Naive thymus-derived CD8-positive, alpha-beta T cell (primary cell): ENCODE measurements around the gene VCL. TPM values are rescaled to one million over a fixed set of nuclear protein-coding genes. Genes with fewer than 3 reads are reported as not detected.
"Not testable (repeated sequence)": the region's sequence is repeated elsewhere in the genome, so short reads cannot be mapped to it uniquely, and the experiment has no call there.

Experiments used
- ATAC-seq, 2 donors: fragments of 150-1000 bp; cut with Tn5 transposase in 1 of 2; sonication (Bioruptor Pico), chemical (Tn5 transposase) in 1 of 2; 1 replicate in 1 of 2; 2 replicates in 1 of 2; pipeline ENCODE4 v1.10.0; 2021; ENCODE audit warnings: mild to moderate bottlenecking in 2 of 2, moderate library complexity in 2 of 2
- POLR2A ChIA-PET: fragments of 350-600 bp; sonication (Branson Sonifier 250); formaldehyde crosslinking; loops from one replicate; lab custom pipeline; 2021; ENCODE audit warnings: antibody characterized with exemption; lab: Charles Lee
- DNase-seq, 10 donors: peaks; one replicate each; pipeline versions ENCODE4 v3.0.0 to v3.0.0-alpha.2; 2020 to 2022
- H3K27ac Mint-ChIP-seq, 10 donors: one replicate each; pipeline ENCODE4 v1.8.0; 2020 to 2022; ENCODE audit warnings: mild to moderate bottlenecking in 10 of 10, mixed read lengths in 10 of 10, moderate library complexity in 4 of 10, inconsistent platforms in 1 of 10
- H3K27me3 Mint-ChIP-seq, 5 donors: one replicate each; pipeline ENCODE4 v1.8.0; 2021 to 2022; ENCODE audit warnings: mixed read lengths in 5 of 5
- H3K36me3 Mint-ChIP-seq, 3 donors: one replicate each; pipeline ENCODE4 v1.8.0; 2020 to 2022; ENCODE audit warnings: mixed read lengths in 3 of 3, mild to moderate bottlenecking in 2 of 3, inconsistent platforms in 1 of 3
- H3K4me1 Mint-ChIP-seq, 4 donors: one replicate each; pipeline ENCODE4 v1.8.0; 2021 to 2022; ENCODE audit warnings: mixed read lengths in 4 of 4
- H3K4me3 Mint-ChIP-seq, 10 donors: one replicate each; pipeline ENCODE4 v1.8.0; 2020 to 2022; ENCODE audit warnings: mild to moderate bottlenecking in 10 of 10, mixed read lengths in 10 of 10, moderate library complexity in 6 of 10, inconsistent platforms in 1 of 10
- H3K9me3 Mint-ChIP-seq, 9 donors: one replicate each; pipeline ENCODE4 v1.8.0; 2020 to 2022; ENCODE audit warnings: mixed read lengths in 9 of 9, mild to moderate bottlenecking in 3 of 9, inconsistent platforms in 1 of 9, moderate library complexity in 1 of 9
- polyA plus RNA-seq, 3 donors: library from polyadenylated mRNA; unstranded; fragments of 300-500 nt; fragmentation: Illumina TruSeq; gene quantifications; one replicate each; pipeline ENCODE4 v1.2.3, GENCODE V29; 2021
- total RNA-seq, 8 experiments: library from RNA in 2 of 8; stranded (reverse) in 2 of 8; gene quantifications; one replicate each; pipeline ENCODE4 v1.2.3 and lab custom pipeline; 2021 to 2026

VCL gene
- total and polyA plus RNA-seq, 5 experiments from 2014 or later = 5.0 to 21.2 (median 7.8) TPM

- Mint-ChIP-seq H3K9me3 (no peaks in the 10 kb centered on the region), H3K4me1 (peaks cover 0 to 21% (median 4%) of the 10 kb centered on the region in 4 donors)
- POLR2A ChIA-PET = no interaction called here
Measured at GRCh38 chr10:74018241-74018640, 20.3 kb downstream of the VCL start.

GRCh38 chr10:74021248-74022055, 23.5 kb downstream of the VCL start:
- ATAC-seq (no peak), DNase-seq (no peak)
- Mint-ChIP-seq H3K36me3 (no peaks in the 10 kb centered on the region), H3K27ac (peak overlapping the region in 2 of 10 donors; percentile 4 to 31), H3K4me3 (no peak overlapping the region), H3K9me3 (no peaks in the 10 kb centered on the region), H3K27me3 (no peaks in the 10 kb centered on the region), H3K4me1 (peaks cover 2 to 27% (median 6%) of the 10 kb centered on the region in 4 donors)
- POLR2A ChIA-PET = interaction anchor here (0.5 kb wide), 1 partner anchor 34 kb away, joined by 4 read pairs; no protein-coding TSS in a partner anchor

More at GRCh38 chr10:74018241-74018640, 20.3 kb downstream of the VCL start:
- H3K4me3 Mint-ChIP-seq = no peak overlapping the region
- H3K27ac Mint-ChIP-seq = no peak overlapping the region
- no peaks in the 10 kb centered on the region for H3K36me3 Mint-ChIP-seq
- H3K27me3 Mint-ChIP-seq = no peaks in the 10 kb centered on the region
- ATAC-seq = no peak
- no peak for DNase-seq

DNA sequence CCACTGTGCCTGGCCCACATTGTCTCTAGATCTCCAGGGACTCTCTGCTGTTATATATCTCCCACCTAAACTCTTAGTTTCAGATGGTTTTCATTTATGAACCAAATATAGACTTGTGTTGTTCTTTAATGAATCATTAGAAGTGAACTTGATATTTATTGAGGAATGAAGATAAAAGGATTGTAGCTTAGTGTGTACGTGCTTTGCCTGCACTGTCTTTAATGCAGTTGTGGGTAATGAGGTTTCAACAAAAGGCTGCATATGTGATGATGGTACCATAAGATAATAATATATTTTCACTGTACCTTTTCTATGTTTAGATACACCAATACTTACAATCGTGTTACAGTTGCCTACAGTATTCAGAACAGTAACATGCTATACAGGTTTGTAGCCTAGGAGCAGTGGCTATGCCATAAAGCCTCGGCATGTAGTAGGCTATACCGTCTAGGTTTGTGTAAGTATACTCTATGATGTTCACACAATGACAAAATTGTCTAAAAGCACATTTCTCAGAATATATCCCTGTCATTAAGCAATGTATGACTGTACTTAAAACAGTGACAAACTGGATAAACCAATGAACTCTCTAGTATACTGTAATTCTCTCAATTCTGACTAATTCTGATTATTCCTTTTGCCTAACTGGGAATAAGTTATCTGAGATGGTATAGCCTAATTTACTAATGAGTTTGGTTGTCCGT, 25.2 kb downstream of the VCL start:
- Mint-ChIP-seq H3K4me3 (no peak overlapping the region), H3K27ac (peak overlapping the region in 1 of 10 donors; percentile 10)
- no peak for DNase-seq

GRCh38 chr10:74024600-74024999, 26.7 kb downstream of the VCL start:
- no peak overlapping the region for H3K27ac Mint-ChIP-seq
- no peaks in the 10 kb centered on the region for H3K36me3 Mint-ChIP-seq
- peaks cover 4 to 35% (median 5%) of the 10 kb centered on the region in 4 donors for H3K4me1 Mint-ChIP-seq
- H3K27me3 Mint-ChIP-seq = no peaks in the 10 kb centered on the region
- no peak overlapping the region for H3K4me3 Mint-ChIP-seq
- DNase-seq (no peak), ATAC-seq (no peak)
- POLR2A ChIA-PET = interaction anchor here (0.6 kb wide), 1 partner anchor 394 kb away, joined by 3 read pairs; no protein-coding TSS in a partner anchor
- no peaks in the 10 kb centered on the region for H3K9me3 Mint-ChIP-seq

More for the DNA sequence above, 25.2 kb downstream of the VCL start:
- peaks cover 4 to 35% (median 6%) of the 10 kb centered on the region in 4 donors for H3K4me1 Mint-ChIP-seq
- POLR2A ChIA-PET = no interaction called here
- H3K9me3 Mint-ChIP-seq = no peaks in the 10 kb centered on the region
- no peak for ATAC-seq
- H3K36me3 Mint-ChIP-seq = no peaks in the 10 kb centered on the region
- H3K27me3 Mint-ChIP-seq = no peaks in the 10 kb centered on the region

DNA sequence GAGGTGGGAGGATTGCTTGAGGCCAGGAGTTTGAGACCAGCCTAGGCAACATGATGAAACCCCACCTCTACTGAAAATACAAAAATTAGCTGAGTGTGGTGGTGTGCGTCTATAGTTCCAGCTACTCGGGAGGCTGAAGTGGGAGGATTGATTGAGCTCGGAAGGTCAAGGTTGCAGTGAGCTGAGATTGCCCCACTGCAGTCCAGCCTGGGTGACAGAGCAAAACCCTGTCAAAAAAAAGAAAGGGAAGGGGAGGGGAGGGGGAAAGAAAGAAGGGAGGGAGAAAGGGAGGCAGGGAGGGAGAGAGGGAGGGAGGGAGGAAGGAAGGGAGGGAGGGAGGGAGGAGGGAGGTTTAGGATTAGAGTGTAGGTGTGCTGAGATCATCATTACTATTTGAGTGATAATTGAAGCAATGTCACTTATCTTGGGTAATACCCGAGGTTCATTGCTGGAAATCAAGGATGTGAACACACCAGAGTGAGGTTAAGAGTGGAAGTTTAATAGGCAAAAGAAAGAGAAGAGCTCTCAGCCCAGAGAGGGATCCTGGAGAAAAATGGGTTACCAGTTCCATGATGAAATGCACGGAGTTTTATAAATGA, 27.6 kb downstream of the VCL start:
- Mint-ChIP-seq H3K4me1 (peaks cover 4 to 35% (median 5%) of the 10 kb centered on the region in 4 donors), H3K36me3 (no peaks in the 10 kb centered on the region), H3K27ac (no peak overlapping the region), H3K4me3 (no peak overlapping the region), H3K9me3 (no peaks in the 10 kb centered on the region), H3K27me3 (no peaks in the 10 kb centered on the region)
- DNase-seq (no peak), ATAC-seq (no peak)
- POLR2A ChIA-PET = no interaction called here

DNA sequence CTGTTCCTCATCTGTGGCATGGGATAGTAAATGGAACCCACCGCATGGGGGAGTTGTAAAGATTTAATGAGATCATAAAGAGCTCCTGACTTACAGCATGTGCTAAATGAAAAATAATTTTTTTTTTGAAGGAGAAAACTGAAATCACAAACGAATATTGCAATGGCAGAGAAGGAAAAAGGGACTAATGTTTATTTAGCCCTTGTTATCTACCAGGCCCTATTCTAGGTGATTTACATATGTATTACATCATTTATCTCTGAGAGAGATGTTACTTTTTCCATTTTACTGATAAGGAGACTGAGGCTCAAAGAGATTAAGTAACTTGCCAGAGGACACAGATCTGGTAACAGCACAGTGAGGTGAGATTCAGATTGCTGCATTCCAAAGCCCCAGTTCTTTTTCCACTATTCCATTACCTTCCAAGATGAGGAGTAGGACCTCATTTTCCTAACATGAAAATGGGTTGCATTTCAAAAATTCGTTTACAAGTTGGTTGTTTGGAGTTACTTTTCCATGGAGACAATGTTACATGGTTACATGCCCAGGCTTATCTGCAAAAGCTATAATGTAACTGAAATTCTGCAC, 28.6 kb downstream of the VCL start:
- Mint-ChIP-seq H3K4me1 (peaks cover 1 to 36% (median 7%) of the 10 kb centered on the region in 4 donors), H3K27me3 (no peaks in the 10 kb centered on the region), H3K9me3 (no peaks in the 10 kb centered on the region), H3K27ac (peak overlapping the region in 2 of 10 donors; percentile 22 to 30), H3K4me3 (no peak overlapping the region), H3K36me3 (no peaks in the 10 kb centered on the region)
- ATAC-seq = no peak
- POLR2A ChIA-PET = no interaction called here
- DNase-seq = no peak

- Mint-ChIP-seq H3K27me3 (no peaks in the 10 kb centered on the region), H3K4me3 (no peak overlapping the region), H3K4me1 (peaks cover 1 to 32% (median 7%) of the 10 kb centered on the region in 4 donors), H3K27ac (no peak overlapping the region), H3K36me3 (no peaks in the 10 kb centered on the region), H3K9me3 (no peaks in the 10 kb centered on the region)
- POLR2A ChIA-PET = no interaction called here
- no peak for DNase-seq
- no peak for ATAC-seq
Measured at GRCh38 chr10:74027702-74028101, 29.8 kb downstream of the VCL start.

GRCh38 chr10:74029943-74030342, 32.0 kb downstream of the VCL start:
- Mint-ChIP-seq H3K9me3 (no peaks in the 10 kb centered on the region), H3K27me3 (no peaks in the 10 kb centered on the region), H3K27ac (no peak overlapping the region), H3K36me3 (no peaks in the 10 kb centered on the region), H3K4me3 (no peak overlapping the region), H3K4me1 (peaks cover 4 to 41% (median 16%) of the 10 kb centered on the region in 4 donors)
- POLR2A ChIA-PET = no interaction called here
- DNase-seq = no peak
- no peak for ATAC-seq

GRCh38 chr10:74032208-74032607, 34.3 kb downstream of the VCL start:
- not testable (repeated sequence) for ATAC-seq, H3K36me3 Mint-ChIP-seq, DNase-seq, H3K9me3 Mint-ChIP-seq, H3K27me3 Mint-ChIP-seq, H3K27ac Mint-ChIP-seq, H3K4me3 Mint-ChIP-seq
- peaks cover 3 to 40% (median 16%) of the 10 kb centered on the region in 4 donors for H3K4me1 Mint-ChIP-seq
- POLR2A ChIA-PET = interaction anchor here (0.6 to 0.7 kb wide), 2 partner anchors 73 to 447 kb away, joined by 3 to 4 read pairs; no protein-coding TSS in a partner anchor

DNA sequence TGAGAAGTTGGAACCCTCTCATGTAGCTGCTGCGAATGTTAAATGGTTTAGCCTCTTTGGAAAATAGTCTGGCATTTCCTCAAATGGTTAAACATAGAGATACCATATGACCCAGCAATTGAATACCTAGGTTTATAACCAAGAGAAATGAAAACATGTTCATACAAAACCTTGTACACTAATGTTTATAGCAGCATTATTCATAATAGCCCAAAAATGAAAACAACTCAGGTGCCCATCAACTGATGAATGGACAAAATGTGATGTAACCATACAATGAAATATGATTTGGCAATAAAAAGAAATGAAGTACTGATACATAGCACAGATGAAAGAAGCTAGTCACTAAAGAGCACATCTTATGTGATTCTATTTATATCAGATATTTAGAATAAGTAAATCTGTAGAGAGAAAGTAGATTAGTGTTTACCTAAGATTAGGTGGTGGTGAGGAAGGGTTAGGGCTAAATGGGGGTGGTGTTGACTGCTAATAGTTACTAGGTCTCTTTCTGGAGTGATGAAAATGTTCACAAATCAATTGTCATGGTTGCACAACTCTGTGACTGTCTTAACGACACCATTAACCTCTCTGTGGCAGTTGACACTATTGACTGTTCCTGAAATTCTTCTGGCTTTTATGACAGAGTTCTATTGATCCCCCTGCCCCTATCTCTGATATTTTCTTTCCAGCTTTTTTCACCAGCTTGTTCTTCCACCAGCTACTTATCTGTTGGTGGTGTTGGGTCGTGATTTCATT, 35.2 kb downstream of the VCL start:
- Mint-ChIP-seq H3K9me3 (no peaks in the 10 kb centered on the region), H3K36me3 (no peaks in the 10 kb centered on the region), H3K27me3 (no peaks in the 10 kb centered on the region), H3K4me1 (peaks cover 3 to 41% (median 16%) of the 10 kb centered on the region in 4 donors), H3K4me3 (no peak overlapping the region), H3K27ac (peak overlapping the region in 2 of 10 donors; percentile 13 to 19)
- DNase-seq (no peak), ATAC-seq (no peak)
- POLR2A ChIA-PET = no interaction called here

DNA sequence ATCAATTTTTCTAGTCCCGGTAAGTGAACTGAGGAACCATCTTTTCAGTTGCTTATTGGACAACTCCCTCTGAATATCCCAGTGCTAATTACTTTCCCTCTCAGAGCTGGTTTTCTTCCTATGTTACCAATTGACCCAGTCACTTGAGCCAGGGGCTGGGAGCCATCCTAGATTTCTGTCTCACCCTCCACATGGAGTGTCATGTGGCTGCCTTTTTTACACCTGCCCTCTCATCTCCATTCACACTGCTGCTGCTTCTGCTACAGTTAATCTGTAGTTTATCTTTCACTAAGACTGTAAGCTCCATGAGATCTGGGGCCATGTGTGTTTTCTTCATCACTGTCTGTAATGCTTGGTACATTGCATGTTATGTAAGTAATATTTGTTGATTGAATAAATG, 35.8 kb downstream of the VCL start:
- POLR2A ChIA-PET = no interaction called here
- H3K27ac Mint-ChIP-seq = peak overlapping the region in 3 of 10 donors; percentile 6 to 60 (median 49)
- no peaks in the 10 kb centered on the region for H3K27me3 Mint-ChIP-seq
- H3K4me3 Mint-ChIP-seq = no peak overlapping the region
- H3K4me1 Mint-ChIP-seq = peaks cover 3 to 41% (median 16%) of the 10 kb centered on the region in 4 donors
- no peaks in the 10 kb centered on the region for H3K9me3 Mint-ChIP-seq
- H3K36me3 Mint-ChIP-seq = no peaks in the 10 kb centered on the region
- ATAC-seq (no peak), DNase-seq (no peak)

- Mint-ChIP-seq H3K9me3 (no peaks in the 10 kb centered on the region), H3K27me3 (no peaks in the 10 kb centered on the region), H3K4me3 (no peak overlapping the region), H3K27ac (peak overlapping the region in 6 of 10 donors; percentile 1 to 60 (median 5)), H3K36me3 (no peaks in the 10 kb centered on the region), H3K4me1 (peaks cover 3 to 43% (median 16%) of the 10 kb centered on the region in 4 donors)
- ATAC-seq (no peak), DNase-seq (no peak)
- POLR2A ChIA-PET = interaction anchor here (0.7 kb wide), 1 partner anchor 123 kb away, joined by 4 read pairs; no protein-coding TSS in a partner anchor
Measured at GRCh38 chr10:74034301-74034700, 36.4 kb downstream of the VCL start.
